Uterus (tissue), 4 donors: ENCODE measurements around the gene ZYG11A. TPM values are rescaled to one million over a fixed set of nuclear protein-coding genes. Genes with fewer than 3 reads are reported as not detected.

Experiments used
- DNase-seq, 2 donors: peaks; one replicate each; pipeline ENCODE4 v3.0.0-alpha.2; 2019 to 2020
- H3K27ac ChIP-seq, 2 donors: fragments of 200-600 bp; sonication (generic); 1 replicate in 1 of 2; 2 replicates in 1 of 2; pipeline ENCODE4 v1.5.1; 2016 to 2018
- H3K27me3 ChIP-seq, 2 donors: fragments of 200-600 bp; sonication (generic); one replicate each; pipeline ENCODE4 v1.5.1; 2018 to 2019; ENCODE audit warnings: control low read depth in 1 of 2
- H3K36me3 ChIP-seq, 2 donors: fragments of 200-600 bp; sonication (generic); one replicate each; pipeline ENCODE4 v1.5.1; 2019; ENCODE audit warnings: control low read depth in 1 of 2
- H3K4me1 ChIP-seq, 2 donors: fragments of 200-600 bp; sonication (generic); one replicate each; pipeline ENCODE4 v1.5.1; 2018 to 2019; ENCODE audit warnings: control low read depth in 1 of 2
- H3K4me3 ChIP-seq, 2 donors: fragments of 200-600 bp; sonication (generic); 1 replicate in 1 of 2; 2 replicates in 1 of 2; pipeline ENCODE4 v1.5.1; 2018 to 2019; ENCODE audit warnings: mild to moderate bottlenecking in 1 of 2
- H3K9me3 ChIP-seq, 2 donors: fragments of 200-600 bp; sonication (generic); one replicate each; pipeline ENCODE4 v1.5.1; 2019; ENCODE audit warnings: control low read depth in 1 of 2
- CTCF ChIP-seq, 4 experiments: fragments of 200-600 bp in 2 of 4; fragments of 450-650 bp in 2 of 4; sonication (generic) in 2 of 4; IDR thresholded peaks; one replicate each; pipeline ENCODE4 v1.5.1; 2016 to 2019; ENCODE audit warnings: antibody characterized with exemption in 4 of 4, mild to moderate bottlenecking in 2 of 4, moderate library complexity in 1 of 4
- POLR2A ChIP-seq, 2 donors: fragments of 450-650 bp; IDR thresholded peaks; one replicate each; pipeline ENCODE4 v1.6.1; 2016; ENCODE audit warnings: antibody characterized with exemption in 2 of 2, mild to moderate bottlenecking in 1 of 2, moderate library complexity in 1 of 2
- intact Hi-C: fragments of 100-400 bp; cut with DNase I; formaldehyde crosslinking; loops from one replicate; pipeline ENCODE4 v1.15.1; 2023; ENCODE audit warnings: low total_unique reads
- total RNA-seq, 4 donors: library from RNA; depleted of rRNA in 3 of 4; stranded (reverse); fragments of >200 nt in 3 of 4; gene quantifications; one replicate each; pipeline versions ENCODE4 v1.1.0 to v1.2.4, GENCODE V29; 2014 to 2023
- donor health status: DM: yes; HTN: yes; CAD: no.

The ZYG11A gene
- total RNA-seq, 4 donors from 2014 or later, result 0.12 to 0.35 TPM; not detected in 2

- Histone ChIP-seq H3K4me3 (no peak overlapping the region), H3K9me3 (no peaks in the 10 kb centered on the region), H3K27ac (no peak overlapping the region), H3K4me1 (no peaks in the 10 kb centered on the region), H3K36me3 (no peaks in the 10 kb centered on the region), H3K27me3 (no peaks in the 10 kb centered on the region)
- intact Hi-C loops, result no loop called here
- TF ChIP-seq CTCF (IDR thresholded peaks at IDR 0.05) (no peak), POLR2A (IDR thresholded peaks at IDR 0.05) (no peak)
- DNase-seq, result no peak
These were observed 74.6 kb downstream of the ZYG11A start for GRCh38 chr1:52917156-52917555.

GRCh38 chr1:52917581-52917980 is 75.0 kb downstream of the ZYG11A start:
- no peaks in the 10 kb centered on the region for H3K4me1 ChIP-seq
- H3K27ac ChIP-seq, result no peak overlapping the region
- H3K9me3 ChIP-seq, result no peaks in the 10 kb centered on the region
- intact Hi-C loops, result no loop called here
- DNase-seq, result no peak
- no peak for TF ChIP-seq POLR2A (IDR thresholded peaks at IDR 0.05)
- TF ChIP-seq CTCF (IDR thresholded peaks at IDR 0.05), result no peak
- no peaks in the 10 kb centered on the region for H3K36me3 ChIP-seq
- H3K4me3 ChIP-seq, result no peak overlapping the region
- no peaks in the 10 kb centered on the region for H3K27me3 ChIP-seq

GRCh38 chr1:52918201-52918600 is 75.6 kb downstream of the ZYG11A start:
- Histone ChIP-seq H3K27me3 (no peaks in the 10 kb centered on the region), H3K4me1 (no peaks in the 10 kb centered on the region), H3K27ac (no peak overlapping the region), H3K4me3 (no peak overlapping the region), H3K36me3 (no peaks in the 10 kb centered on the region), H3K9me3 (no peaks in the 10 kb centered on the region)
- intact Hi-C loops, result no loop called here
- TF ChIP-seq POLR2A (IDR thresholded peaks at IDR 0.05) (no peak), CTCF (IDR thresholded peaks at IDR 0.05) (no peak)
- DNase-seq, result no peak

- no peak for DNase-seq
- TF ChIP-seq CTCF (IDR thresholded peaks at IDR 0.05) (no peak), POLR2A (IDR thresholded peaks at IDR 0.05) (no peak)
- intact Hi-C loops, result no loop called here
- peak overlapping the region in 1 of 2 donors; percentile 94 for H3K27ac ChIP-seq
- H3K9me3 ChIP-seq, result no peaks in the 10 kb centered on the region
- H3K4me3 ChIP-seq, result no peak overlapping the region
- no peaks in the 10 kb centered on the region for H3K4me1 ChIP-seq
- no peaks in the 10 kb centered on the region for H3K36me3 ChIP-seq
- no peaks in the 10 kb centered on the region for H3K27me3 ChIP-seq
These were observed 76.6 kb downstream of the ZYG11A start for GRCh38 chr1:52919051-52919722.

GRCh38 chr1:52919723-52920483 is 77.3 kb downstream of the ZYG11A start:
- TF ChIP-seq CTCF (IDR thresholded peaks at IDR 0.05), result no peak
- TF ChIP-seq POLR2A (IDR thresholded peaks at IDR 0.05), result no peak
- intact Hi-C loops, result loop anchor here (10.0 kb wide), 1 partner anchor 275 kb away; the partner anchor contains the start of gene CPT2
- Histone ChIP-seq H3K27ac (peak overlapping the region; percentile 81 to 94), H3K9me3 (no peaks in the 10 kb centered on the region), H3K4me1 (no peaks in the 10 kb centered on the region), H3K36me3 (no peaks in the 10 kb centered on the region), H3K4me3 (no peak overlapping the region), H3K27me3 (no peaks in the 10 kb centered on the region)
- no peak for DNase-seq
